ENCODE data around the gene SF3B3. TPM values are rescaled to one million over a fixed set of nuclear protein-coding genes. Genes with fewer than 3 reads are reported as not detected.

SF3B3 gene
- polyA plus RNA-seq (ENCODE audit: insufficient read length in 12 of 12) = 100 to 1,000 TPM in 11 of 12 donors, not detected in 1; 176 to 270 (median 220) TPM
- long read RNA-seq, donor 1, full-length matches to known transcripts = 20 of 85 reads
- long read RNA-seq, donor 1, partial matches to known transcripts = 65 of 85 reads
- long read RNA-seq, donor 1, other reads (novel, unspliced or antisense) = 0 of 85 reads
- long read RNA-seq, donor 2, full-length matches to known transcripts = 9 of 58 reads
- long read RNA-seq, donor 2, partial matches to known transcripts = 49 of 58 reads
- long read RNA-seq, donor 2, other reads (novel, unspliced or antisense) = 0 of 58 reads
- long read RNA-seq, donor 3, full-length matches to known transcripts = 5 of 20 reads
- long read RNA-seq, donor 3, partial matches to known transcripts = 15 of 20 reads
- long read RNA-seq, donor 3, other reads (novel, unspliced or antisense) = 0 of 20 reads
- long read RNA-seq, donor 4, full-length matches to known transcripts = 3 of 10 reads
- long read RNA-seq, donor 4, partial matches to known transcripts = 7 of 10 reads
- long read RNA-seq, donor 4, other reads (novel, unspliced or antisense) = 0 of 10 reads
- long read RNA-seq, donor 5, full-length matches to known transcripts = 18 of 33 reads
- long read RNA-seq, donor 5, partial matches to known transcripts = 15 of 33 reads
- long read RNA-seq, donor 5, other reads (novel, unspliced or antisense) = 0 of 33 reads
- long read RNA-seq, donor 6, full-length matches to known transcripts = 8 of 17 reads
- long read RNA-seq, donor 6, partial matches to known transcripts = 9 of 17 reads
- long read RNA-seq, donor 6, other reads (novel, unspliced or antisense) = 0 of 17 reads
- long read RNA-seq, donor 7, full-length matches to known transcripts = 3 of 14 reads
- long read RNA-seq, donor 7, partial matches to known transcripts = 11 of 14 reads
- long read RNA-seq, donor 7, other reads (novel, unspliced or antisense) = 0 of 14 reads
- long read RNA-seq, donor 8, full-length matches to known transcripts = 11 of 40 reads
- long read RNA-seq, donor 8, partial matches to known transcripts = 29 of 40 reads
- long read RNA-seq, donor 8, other reads (novel, unspliced or antisense) = 0 of 40 reads
- long read RNA-seq, donor 9, full-length matches to known transcripts = 5 of 20 reads
- long read RNA-seq, donor 9, partial matches to known transcripts = 15 of 20 reads
- long read RNA-seq, donor 9, other reads (novel, unspliced or antisense) = 0 of 20 reads
- long read RNA-seq, donor 10, full-length matches to known transcripts = 11 of 30 reads
- long read RNA-seq, donor 10, partial matches to known transcripts = 19 of 30 reads
- long read RNA-seq, donor 10, other reads (novel, unspliced or antisense) = 0 of 30 reads
- long read RNA-seq, donor 11, full-length matches to known transcripts = 7 of 48 reads
- long read RNA-seq, donor 11, partial matches to known transcripts = 41 of 48 reads
- long read RNA-seq, donor 11, other reads (novel, unspliced or antisense) = 0 of 48 reads

DNA sequence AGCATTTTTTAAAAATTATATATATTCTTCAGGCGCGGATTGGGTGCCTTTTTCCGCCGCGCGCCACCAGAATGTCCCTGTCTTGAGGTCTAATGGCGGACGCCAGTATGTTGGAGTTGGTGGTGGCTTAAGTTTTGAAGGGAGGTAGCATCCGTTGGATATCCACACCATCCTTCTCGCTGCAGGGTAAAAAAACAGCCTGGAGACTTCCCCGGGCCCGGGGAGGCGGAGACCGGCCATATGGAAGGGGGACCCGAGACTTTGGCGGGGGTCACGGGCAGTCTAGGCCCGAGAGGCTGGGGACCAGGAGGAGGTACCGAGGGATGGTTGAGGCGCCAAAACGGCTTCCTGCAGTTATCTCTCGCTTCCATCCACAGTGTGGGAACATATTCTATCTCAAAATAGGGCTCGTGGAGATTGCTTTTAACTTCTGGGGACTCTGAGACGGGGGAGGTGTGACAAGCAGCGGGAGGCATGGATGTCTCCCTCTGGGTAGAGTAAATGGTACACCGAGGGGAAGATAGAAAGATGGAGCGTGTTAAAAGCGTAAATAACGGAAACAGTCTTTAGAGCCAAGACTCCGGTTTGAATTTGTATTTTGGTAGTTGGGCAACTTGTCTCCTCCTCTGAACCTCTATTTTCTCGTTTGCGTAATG lies at the start of gene SF3B3:
SF3B3 (plus strand) TSS at position 74 of the 656 bp plus-strand sequence. CDS start 2,841 bp downstream, outside the sequence.
- DNase-seq = no peak

DNA sequence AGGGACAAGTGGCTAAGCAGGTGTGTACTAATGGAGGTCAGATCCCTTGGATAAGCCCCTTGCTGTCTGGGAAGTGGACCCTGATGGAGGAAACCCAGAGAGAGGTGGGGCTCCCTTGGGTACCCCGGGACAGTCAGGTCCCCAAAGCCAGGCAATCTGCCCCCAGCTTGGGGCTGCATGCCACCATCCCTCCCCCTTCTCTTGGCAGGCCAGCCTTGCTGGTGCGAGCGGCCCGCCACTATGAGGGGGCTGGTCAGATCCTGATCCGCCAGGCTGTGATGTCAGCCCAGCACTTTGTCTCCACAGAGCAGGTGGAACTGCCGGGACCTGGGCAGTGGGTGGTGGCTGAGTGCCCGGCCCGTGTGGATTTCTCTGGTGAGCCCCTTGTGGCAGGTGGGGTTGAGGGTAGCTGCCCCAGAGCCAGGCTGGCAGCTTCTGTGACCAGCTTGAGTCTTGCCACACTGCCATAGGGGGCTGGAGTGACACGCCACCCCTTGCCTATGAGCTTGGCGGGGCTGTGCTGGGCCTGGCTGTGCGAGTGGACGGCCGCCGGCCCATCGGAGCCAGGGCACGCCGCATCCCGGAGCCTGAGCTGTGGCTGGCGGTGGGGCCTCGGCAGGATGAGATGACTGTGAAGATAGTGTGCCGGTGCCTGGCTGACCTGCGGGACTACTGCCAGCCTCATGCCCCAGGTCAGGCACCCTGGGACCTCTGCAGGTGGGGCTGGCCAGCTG lies 49.1 kb upstream of the SF3B3 start:
- no peak for DNase-seq

DNA sequence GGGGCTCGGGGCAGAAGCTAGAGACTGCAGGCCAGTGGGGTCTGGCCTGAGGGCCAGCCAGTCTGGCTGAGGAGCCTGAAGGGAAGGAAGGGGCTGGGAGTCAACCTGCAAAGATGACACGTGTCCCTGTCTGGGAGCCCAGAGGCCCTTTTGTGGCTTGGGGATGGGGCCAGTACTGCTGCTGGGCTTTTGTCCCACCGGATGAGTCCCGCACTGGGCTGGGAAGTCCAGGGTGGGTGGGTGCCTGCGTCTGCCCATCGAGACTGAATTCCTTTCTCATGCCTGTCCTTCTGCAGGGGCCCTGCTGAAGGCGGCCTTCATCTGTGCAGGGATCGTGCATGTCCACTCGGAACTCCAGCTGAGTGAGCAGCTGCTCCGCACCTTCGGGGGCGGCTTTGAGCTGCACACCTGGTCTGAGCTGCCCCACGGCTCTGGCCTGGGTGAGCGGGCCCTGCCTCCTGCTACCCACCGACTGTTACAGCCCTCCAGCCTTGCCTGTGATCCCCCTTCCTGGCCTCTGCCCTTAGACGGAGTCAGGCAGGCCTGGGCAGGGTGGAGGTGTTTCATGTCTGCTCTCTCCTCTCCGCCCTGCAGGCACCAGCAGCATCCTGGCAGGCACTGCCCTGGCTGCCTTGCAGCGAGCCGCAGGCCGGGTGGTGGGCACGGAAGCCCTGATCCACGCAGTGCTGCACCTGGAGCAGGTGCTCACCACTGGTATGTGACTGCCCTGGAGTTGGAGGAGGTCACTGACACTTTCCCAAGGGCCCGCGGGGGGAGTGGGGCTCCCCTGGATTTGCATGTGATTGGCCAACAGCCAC lies 48.4 kb upstream of the SF3B3 start:
- DNase-seq = no peak

DNA sequence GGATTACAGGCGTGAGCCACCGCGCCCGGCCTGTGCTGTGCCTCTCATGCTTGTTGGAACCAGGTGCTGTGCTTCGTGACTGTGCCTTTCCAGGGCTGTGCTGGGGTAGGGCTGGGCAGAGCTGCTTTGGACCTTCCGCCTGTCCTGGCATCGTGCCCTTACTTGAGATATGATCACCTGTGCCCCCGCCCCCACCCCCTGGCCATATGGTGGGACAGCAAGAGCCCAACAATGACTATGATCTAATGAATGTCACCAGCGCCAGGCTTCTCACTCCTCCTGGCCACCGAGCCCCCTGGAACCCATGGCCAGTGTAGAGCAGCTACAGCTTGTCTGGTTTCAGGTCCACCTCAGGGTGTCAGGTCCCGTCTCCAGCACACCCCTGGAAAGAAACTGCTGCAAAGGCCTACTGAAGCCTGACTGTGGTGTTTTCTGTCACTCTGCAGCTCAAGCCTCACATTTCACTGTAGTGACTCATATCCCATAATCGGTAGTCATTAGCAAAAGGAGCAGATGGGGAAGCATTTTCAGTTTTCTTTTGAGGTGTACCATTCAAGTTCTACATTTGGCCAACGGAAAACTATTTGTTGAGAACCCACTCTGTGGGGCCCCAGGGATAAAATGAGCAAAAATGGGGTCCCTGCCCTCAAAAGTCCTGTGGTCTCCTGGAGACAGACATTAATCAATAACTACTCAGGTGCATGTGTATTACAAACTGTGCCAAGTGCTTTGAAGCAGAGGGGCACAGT lies 47.2 kb upstream of the SF3B3 start:
- DNase-seq = no peak

DNA sequence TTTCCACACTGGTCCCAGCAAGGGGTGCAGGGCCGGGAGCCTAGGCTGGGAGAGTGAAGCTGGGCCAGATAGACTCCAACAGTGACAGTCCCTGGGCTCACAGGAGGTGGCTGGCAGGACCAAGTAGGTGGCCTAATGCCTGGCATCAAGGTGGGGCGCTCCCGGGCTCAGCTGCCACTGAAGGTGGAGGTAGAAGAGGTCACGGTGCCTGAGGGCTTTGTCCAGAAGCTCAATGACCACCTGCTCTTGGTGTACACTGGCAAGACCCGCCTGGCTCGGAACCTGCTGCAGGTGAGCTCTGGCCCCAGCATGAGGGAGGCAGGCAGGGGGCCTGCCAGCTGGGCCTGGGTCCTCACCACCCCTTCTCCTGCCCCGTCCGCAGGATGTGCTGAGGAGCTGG lies 45.4 kb upstream of the SF3B3 start:
- no peak for DNase-seq

DNA sequence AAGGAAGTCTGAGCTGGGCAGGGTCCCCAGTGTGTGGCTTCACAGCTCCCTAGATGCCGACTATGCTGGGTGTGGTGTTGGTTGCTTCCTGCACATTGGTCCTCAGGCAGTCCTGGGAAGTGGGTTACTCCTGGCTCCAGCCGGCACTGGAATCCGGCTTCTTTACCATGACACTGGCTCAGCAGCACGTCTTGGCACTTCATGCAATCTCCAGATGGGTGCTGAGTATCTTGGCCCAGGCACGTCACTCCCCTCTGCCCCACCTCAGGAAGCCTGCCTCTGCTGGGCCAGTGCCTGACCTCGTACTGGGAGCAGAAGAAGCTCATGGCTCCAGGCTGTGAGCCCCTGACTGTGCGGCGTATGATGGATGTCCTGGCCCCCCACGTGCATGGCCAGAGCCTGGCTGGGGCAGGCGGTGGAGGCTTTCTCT lies 44.7 kb upstream of the SF3B3 start:
- DNase-seq = no peak

DNA sequence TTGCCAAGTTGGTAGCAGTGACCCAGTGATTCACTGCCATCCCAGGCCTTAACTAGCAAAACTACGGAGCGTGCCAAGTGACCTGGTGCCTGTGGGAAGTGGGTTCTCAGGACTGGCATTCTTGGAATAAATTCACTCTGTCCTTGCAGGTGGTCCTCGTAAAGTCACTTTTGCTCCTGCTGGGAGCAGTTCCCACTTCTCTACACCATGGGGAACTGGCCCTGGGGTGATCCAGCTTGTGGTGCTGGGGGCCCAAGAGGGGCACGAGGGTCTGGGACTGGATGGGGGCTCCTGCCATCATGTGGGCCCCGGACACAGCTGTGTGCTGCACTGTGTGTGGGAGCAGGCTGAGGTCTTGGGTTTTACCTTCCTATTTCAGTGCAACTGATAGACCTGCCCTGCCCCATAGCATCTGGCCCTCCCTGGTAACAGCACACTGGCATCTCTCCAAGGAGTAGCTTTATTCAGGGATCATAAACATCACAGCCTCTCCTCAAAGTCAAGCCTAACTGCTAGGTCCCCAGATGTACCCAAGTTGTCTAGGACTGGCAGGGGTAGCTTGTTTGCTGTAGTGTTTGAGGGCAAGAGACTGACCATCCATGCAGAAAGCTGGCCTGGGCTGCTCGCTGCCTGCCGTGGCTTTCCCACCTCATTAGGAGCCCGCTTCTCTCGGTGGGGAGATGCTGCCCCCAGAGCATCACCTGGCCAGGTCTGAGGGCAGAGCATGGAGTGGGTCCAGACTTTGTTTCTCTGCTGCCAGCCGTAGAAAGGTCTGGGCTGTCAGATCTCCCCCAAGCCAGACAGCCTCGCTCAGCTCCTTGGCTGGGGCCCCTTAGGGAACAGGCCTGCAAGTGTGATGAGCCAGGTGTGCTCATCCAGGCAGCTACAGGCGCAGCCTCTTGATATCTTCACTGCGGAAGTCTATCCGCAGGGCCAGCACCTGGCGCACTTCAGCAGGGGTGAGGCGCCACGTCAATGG lies 43.2 kb upstream of the SF3B3 start:
- no peak for DNase-seq

DNA sequence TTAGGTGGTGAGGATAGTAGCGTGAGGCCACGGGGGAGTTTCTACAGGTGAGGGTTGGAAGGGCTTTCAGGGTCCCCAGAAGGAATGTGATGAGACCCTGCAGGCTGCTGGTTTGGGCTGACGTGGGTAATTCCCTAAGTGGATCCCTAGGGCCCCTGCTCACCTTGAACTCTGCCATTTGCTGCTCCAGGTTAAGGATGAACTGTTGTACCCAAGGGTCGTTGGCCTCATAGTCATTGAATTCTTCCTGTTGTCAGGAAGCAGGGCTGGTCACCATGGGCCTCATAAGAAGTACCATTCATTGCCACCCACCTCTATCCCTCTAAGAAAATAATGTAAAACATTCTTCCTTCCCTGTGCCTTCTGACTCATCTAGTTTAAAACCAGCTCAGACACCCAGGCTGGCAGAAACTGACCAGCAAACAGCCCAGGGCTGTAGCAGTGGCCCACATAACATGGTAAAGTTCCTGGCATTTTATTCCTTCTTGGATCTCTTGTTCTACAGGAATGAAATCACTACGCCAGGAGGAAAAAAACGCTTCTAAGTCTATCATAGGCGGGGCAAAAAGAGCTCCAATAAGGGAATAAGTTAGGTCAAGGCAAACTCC lies 41.6 kb upstream of the SF3B3 start:
- no peak for DNase-seq

DNA sequence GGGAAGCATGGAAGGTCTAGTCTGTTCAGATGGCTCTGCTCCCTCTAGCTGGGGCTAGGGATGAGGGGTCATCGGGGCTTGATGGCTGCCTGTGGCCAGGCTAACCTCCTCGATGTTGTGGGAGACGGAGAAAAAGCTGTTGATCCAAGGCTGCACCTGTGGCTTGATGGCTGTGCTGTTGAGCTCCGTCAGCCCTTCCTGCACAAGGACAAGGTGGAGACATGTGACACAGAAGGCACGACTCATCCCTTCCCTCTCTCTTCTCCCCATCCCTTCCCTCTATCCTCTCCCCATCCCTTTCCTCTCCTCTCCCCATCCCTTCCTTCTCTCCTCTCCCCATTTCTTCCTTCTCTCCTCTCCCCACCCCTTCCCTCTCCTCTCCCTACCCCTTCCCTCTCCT lies 41.0 kb upstream of the SF3B3 start:
- no peak for DNase-seq

DNA sequence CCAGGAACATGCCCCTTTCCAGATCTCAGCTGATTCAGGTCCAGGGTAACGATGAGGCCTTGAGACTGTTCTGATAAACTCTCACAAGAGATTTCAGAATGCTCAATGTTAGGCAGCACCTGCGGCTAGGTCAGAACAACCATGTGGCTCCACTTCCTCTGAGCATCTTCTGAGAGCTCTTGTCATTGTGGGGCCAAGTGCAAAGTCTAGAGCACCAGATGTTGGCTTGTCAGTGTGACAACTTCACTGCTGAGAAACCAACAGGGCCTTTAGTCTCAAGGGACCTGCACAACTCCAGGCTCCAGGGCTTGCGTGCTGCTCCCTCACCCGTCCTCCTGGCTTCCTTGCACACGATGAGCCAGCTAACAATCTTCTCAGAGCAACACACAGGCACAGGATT lies 40.2 kb upstream of the SF3B3 start:
- no peak for DNase-seq

DNA sequence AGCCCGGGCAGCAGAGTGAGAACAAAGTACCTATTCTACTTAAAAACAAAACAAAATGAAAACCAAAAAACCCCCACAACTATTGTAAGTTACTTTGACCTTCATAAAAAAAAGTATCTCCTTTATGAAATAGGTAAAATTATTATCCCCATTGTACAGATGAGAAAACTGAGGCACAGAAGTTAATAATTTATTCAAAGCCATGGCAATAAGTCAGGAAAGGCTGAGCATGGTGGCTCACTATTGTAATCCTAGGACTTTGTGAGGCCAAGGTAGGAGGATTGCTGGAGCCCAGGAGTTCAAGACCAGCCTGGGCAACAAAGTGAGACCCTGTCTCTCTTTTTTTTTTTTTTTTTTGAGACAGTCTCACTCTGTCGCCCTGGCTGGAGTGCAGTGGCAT lies 38.7 kb upstream of the SF3B3 start:
- DNase-seq = no peak

DNA sequence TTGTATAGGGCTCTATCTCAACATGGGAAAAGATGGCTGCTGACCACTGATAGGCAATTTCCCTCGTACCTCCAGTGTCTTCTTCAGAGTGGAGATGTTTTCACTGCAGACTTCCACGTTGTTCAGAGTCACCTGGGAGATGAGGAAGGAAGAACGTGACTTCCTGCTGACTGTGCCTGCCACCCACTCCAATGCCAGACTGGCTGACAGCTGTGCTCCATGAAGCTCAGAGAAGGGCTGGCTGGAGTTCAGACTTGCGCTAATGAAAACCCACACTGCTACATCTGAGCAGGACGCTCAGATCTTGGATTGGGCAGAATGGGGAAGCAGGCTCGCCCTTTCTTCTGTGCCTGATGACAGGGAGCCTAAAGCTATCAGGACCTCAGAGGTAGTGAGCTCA lies 33.4 kb upstream of the SF3B3 start:
- no peak for DNase-seq

DNA sequence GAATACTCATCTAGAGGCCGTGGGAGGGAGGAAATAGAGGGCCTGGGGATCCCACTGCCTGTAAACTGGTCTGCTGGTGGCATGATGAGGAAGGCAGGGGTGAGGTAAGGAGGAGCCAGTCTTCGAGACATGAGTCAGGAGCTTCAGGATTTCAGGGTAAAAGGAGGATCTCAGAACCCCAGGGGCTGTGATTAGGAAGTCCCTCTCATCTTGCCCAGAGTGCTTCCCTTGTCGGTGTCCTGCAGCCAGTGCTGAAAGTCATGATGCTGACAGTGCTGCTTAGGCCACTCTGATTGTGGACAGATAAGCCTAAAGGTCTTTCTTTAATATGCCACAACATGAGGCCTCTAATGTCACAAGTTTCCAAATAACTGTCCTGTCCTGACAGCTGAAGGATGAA lies 29.8 kb upstream of the SF3B3 start:
- no peak for DNase-seq

DNA sequence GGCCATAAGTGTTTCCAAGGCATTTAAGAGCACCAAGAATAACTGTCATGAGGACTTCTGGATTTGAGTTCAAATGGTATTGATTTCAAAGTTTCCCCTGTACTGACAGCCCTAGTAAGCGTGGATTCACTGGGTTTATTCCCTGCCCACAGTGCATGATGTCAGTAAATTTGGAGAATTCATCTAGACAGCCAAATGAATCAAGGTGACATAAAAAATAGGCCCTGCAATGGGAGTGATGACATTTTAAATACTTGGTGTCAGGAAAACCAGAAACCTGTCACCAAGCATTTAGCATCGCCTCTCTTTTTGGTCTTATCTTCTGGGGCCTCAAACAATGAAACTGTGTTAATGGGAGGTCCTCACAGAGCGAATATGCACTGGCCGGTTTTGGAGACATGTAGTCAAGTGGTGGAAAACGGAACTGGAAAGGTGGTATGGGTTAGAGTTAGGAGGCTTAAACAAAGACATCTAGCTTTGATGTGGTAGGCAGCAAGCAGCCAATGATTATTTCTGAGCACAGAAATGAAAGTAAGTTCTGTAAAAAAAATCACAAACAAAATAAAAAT lies 29.3 kb upstream of the SF3B3 start:
- no peak for DNase-seq

DNA sequence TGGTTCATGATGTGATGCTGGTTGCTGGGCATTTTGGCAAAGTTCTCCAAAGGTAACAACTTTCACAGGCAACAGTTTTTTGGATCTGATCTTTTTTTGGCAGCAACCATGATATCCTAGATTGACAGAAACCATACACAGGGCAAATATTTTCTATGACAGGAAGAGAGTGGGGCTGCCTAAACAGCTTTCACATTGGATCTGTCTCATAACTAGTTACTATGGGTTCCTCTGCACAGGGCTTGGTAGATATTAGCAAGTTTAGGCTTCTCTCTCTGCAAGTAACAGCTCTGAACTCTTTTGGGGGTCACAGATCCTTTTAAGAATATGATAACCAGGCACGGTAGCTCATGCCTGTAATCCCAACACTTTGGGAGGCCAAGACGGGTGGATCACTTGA lies 28.8 kb upstream of the SF3B3 start:
- DNase-seq = no peak

DNA sequence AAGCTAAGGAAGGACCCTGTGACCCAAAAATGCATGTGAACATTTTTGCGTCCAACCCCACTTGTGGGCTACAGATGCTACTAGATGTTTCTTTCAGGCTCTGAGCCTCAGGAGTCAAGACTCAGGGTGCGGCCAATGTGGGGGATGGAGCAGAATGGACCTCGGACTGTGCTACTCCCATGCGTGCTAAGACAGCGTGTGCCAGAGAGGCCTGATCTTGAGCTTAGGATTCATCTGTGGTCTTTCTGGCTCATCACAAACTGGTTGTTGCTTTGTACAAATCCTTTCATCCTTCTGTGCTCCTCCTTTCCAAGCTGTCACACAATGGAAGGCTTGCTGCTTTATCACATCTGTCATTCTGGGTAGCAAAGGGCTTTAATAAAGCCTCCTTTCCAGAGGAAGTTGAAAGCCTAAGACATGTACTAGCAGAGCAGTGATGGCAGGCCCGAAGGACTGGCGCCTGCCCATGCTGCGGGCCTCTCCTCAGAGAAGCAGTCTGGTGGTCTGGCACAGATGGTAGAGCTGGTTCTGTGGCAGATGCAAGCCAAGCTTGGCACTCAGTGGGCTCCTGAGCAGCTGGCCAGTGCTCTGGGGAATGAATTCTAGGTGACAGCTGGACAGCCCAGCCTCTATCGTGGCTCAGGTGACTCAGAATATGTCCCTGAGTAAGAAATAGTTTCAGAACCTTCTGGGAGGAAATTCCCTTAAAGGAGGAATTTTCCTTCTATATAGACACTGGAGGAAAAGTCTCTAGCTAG lies 28.0 kb upstream of the SF3B3 start:
- DNase-seq = no peak

All from muscle of arm (tissue), 14 donors.